Transverse colon (tissue), 4 donors: ENCODE results near the gene CCL22. TPM values are rescaled to one million over a fixed set of nuclear protein-coding genes. Genes with fewer than 3 reads are reported as not detected.

Source experiments
- DNase-seq: peaks from one replicate; pipeline ENCODE4 v3.0.0-alpha.2; 2019
- H3K27ac ChIP-seq, 4 donors: fragments of 200-600 bp; sonication (generic); 2 replicates each; pipeline ENCODE4 v1.5.1; 2016 to 2018; ENCODE audit warnings: inconsistent platforms in 4 of 4
- H3K27me3 ChIP-seq: fragments of 200-600 bp; sonication (generic); 2 replicates; pipeline ENCODE4 v1.5.1; 2017; ENCODE audit warnings: inconsistent platforms
- H3K36me3 ChIP-seq, 4 donors: fragments of 200-600 bp; sonication (generic); 2 replicates each; pipeline ENCODE4 v1.5.1; 2017 to 2019; ENCODE audit warnings: inconsistent platforms in 4 of 4
- H3K4me1 ChIP-seq, 4 donors: fragments of 200-600 bp; sonication (generic); 2 replicates each; pipeline ENCODE4 v1.5.1; 2017 to 2020; ENCODE audit warnings: inconsistent platforms in 4 of 4
- H3K4me3 ChIP-seq, 4 donors: fragments of 200-600 bp; sonication (generic); 1 replicate in 1 of 4; 2 replicates in 3 of 4; pipeline versions ENCODE4 v1.5.1 to v1.6.1; 2017 to 2019; ENCODE audit warnings: inconsistent platforms in 4 of 4
- H3K9me3 ChIP-seq, 2 donors: fragments of 200-600 bp; sonication (generic); 2 replicates each; pipeline ENCODE4 v1.5.1; 2017 to 2019; ENCODE audit warnings: inconsistent platforms in 2 of 2
- EP300 ChIP-seq: sonication (generic); formaldehyde crosslinking; IDR thresholded peaks from one replicate; pipeline ENCODE4 v1.6.1; 2017; ENCODE audit warnings: antibody characterized with exemption, low read depth
- POLR2A ChIP-seq: fragments of 450-650 bp; IDR thresholded peaks from one replicate; pipeline ENCODE4 v1.6.1; 2016; ENCODE audit warnings: antibody characterized with exemption, mild to moderate bottlenecking, moderate library complexity
- POLR2AphosphoS5 ChIP-seq, 3 donors: sonication (generic); formaldehyde crosslinking; IDR thresholded peaks; one replicate each; pipeline ENCODE4 v1.6.1; 2016; ENCODE audit warnings: antibody characterized with exemption in 3 of 3
- WGBS, 2 donors: methylation state at CpG; one replicate each; pipeline ENCODE4 v1.1.5; 2018; ENCODE audit warnings: low coverage in 1 of 2; 5-methylcytosine and 5-hydroxymethylcytosine counted together
- in situ Hi-C, 4 donors: fragments of 200-750 bp; cut with MboI; loops; one replicate each; pipeline versions ENCODE4 v1.15.0 to v1.15.1; 2017; ENCODE audit warnings: low sequenced_read_pairs in 3 of 4, low pct_ligation_motif_present in 1 of 4, low pct_unique_long_range_greater_than_20kb in 1 of 4
- intact Hi-C: fragments of 100-400 bp; cut with DNase I; formaldehyde crosslinking; loops from one replicate; pipeline ENCODE4 v1.15.1; 2023; ENCODE audit warnings: low total_unique reads
- total RNA-seq, 4 donors: library from RNA; depleted of rRNA; stranded (reverse); fragments of >200 nt; gene quantifications; one replicate each; pipeline ENCODE4 v1.1.0, GENCODE V29; 2016
- TF ChIP-seq, protein P1 (sequence below), 5 experiments: fragments of 200-600 bp in 3 of 5; fragments of 450-650 bp in 2 of 5; sonication (generic) in 3 of 5; IDR thresholded peaks; 1 replicate in 2 of 5; 2 replicates in 3 of 5; pipeline ENCODE4 v1.5.1; 2016 to 2017; ENCODE audit warnings: antibody characterized with exemption in 5 of 5, inconsistent platforms in 3 of 5, mild to moderate bottlenecking in 2 of 5, moderate library complexity in 1 of 5

The CCL22 gene
- total RNA-seq, 4 donors from 2014 or later: 0.64 TPM; not detected in 3

DNA sequence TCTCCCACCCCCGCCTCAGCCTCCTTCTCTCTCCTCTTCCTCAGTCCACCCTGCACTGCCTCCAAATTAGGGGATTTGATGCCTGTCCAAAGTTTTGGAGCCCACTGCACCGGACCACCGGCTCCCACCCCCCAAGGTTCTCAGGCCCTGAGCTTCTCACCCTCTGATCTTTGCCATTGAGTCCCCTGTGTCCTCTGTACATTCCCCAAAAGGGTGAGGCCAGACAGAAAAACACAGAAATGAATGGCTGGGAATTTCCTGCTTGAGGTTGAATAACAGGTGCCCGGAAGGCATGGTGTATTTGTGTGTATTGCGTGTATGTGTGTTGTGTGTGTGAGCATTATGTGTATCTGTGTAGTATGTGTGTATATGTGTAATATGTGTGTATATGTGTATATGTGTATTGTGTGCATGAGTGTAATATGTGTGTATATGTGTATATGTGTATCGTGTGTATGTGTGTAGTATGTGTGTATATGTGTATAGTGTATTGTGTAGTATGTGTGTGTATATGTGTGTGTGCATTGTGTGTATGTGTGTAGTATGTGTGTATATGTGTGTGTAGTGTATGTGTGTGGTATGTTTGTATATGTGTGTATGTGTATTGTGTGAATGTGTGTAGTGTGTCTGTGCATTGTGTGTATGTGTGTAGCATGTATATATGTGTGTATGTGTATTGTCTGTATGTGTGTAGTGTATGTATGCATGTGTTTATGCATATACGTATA, 29.9 kb downstream of the CCL22 start:
- Histone ChIP-seq H3K36me3 (no peaks in the 10 kb centered on the region), H3K9me3 (no peaks in the 10 kb centered on the region), H3K27me3 (no peaks in the 10 kb centered on the region), H3K4me3 (no peak overlapping the region), H3K4me1 (peaks cover 14 to 27% (median 16%) of the 10 kb centered on the region in 4 donors), H3K27ac (no peak overlapping the region)
- WGBS, 2 donors: 61 to 76% methylated on average over 3 to 7 of the region's 7 CpGs
- no peak for TF ChIP-seq POLR2A
- intact Hi-C loops (no loop called here), in situ Hi-C loops (no loop called here)
- no peak for DNase-seq

DNA sequence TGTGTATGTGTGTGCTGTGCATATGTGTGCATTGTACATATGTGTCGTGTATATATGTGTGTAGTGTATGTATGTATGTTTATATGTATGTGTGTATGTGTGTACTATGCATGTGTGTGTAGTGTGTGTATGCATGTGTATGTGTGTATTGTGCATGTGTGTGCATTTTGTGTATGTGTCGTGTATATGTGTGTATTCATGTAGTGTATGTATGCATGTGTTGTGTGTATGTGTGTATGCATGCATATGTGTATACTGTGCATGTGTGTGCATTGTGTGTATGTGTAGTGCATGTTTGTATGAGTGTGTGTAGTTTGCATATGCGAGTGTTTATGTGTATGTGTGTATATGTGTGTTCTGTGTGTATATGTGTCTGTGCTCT, 30.5 kb downstream of the CCL22 start:
- H3K9me3 ChIP-seq: no peaks in the 10 kb centered on the region
- in situ Hi-C loops: no loop called here
- no peaks in the 10 kb centered on the region for H3K36me3 ChIP-seq
- DNase-seq: no peak
- H3K4me1 ChIP-seq: peaks cover 8 to 21% (median 11%) of the 10 kb centered on the region in 4 donors
- no peak overlapping the region for H3K4me3 ChIP-seq
- H3K27ac ChIP-seq: no peak overlapping the region
- no peak for TF ChIP-seq EP300
- no peak for TF ChIP-seq POLR2AphosphoS5 (IDR thresholded peaks at IDR 0.05)
- TF ChIP-seq, protein P1, sequence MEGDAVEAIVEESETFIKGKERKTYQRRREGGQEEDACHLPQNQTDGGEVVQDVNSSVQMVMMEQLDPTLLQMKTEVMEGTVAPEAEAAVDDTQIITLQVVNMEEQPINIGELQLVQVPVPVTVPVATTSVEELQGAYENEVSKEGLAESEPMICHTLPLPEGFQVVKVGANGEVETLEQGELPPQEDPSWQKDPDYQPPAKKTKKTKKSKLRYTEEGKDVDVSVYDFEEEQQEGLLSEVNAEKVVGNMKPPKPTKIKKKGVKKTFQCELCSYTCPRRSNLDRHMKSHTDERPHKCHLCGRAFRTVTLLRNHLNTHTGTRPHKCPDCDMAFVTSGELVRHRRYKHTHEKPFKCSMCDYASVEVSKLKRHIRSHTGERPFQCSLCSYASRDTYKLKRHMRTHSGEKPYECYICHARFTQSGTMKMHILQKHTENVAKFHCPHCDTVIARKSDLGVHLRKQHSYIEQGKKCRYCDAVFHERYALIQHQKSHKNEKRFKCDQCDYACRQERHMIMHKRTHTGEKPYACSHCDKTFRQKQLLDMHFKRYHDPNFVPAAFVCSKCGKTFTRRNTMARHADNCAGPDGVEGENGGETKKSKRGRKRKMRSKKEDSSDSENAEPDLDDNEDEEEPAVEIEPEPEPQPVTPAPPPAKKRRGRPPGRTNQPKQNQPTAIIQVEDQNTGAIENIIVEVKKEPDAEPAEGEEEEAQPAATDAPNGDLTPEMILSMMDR (IDR thresholded peaks at IDR 0.05): no peak
- TF ChIP-seq POLR2A: no peak
- intact Hi-C loops: no loop called here
- H3K27me3 ChIP-seq: no peaks in the 10 kb centered on the region
- 90 to 99% methylated on average over 2 to 3 of the region's 3 CpGs for WGBS, 2 donors

DNA sequence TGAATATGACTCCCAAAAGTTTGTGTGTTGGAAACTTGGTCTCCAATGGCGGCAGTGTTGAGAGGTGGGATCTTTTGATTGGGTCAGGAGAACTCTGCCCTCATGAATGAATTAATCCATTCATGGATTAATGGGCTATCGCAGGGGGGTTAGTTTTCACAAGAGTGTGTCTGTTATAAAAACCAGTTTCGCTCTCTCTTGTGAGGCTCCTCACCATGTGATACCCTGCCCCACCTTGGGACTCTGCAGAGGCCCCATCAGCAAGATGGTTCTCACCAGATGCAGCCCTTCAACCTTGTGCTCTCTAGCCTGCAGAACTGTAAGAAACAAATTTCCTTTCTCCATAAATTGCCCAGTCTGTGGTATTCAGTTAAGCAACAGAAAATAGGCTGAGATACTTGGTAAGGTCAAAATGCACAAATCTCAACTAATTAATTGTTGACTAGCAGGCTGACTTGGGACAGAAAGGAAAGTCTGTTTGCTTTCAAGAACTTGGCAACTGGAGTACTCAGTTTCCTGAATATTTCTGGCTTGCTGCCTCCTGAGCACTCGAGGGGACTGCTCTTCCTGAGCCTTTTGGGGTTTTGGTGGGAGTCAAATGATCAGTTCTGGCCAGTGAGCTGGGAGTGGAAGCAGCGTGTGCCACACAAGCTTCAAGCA, 32.2 kb downstream of the CCL22 start:
- no peaks in the 10 kb centered on the region for H3K36me3 ChIP-seq
- no peak overlapping the region for H3K4me3 ChIP-seq
- WGBS, 2 donors: 74 to 90% methylated on average over 2 to 5 of the region's 5 CpGs
- H3K27me3 ChIP-seq: no peaks in the 10 kb centered on the region
- peaks cover 3 to 12% (median 6%) of the 10 kb centered on the region in 4 donors for H3K4me1 ChIP-seq
- no peak for DNase-seq
- H3K9me3 ChIP-seq: no peaks in the 10 kb centered on the region
- no peak for TF ChIP-seq POLR2AphosphoS5 (IDR thresholded peaks at IDR 0.05)
- TF ChIP-seq, protein P1 (IDR thresholded peaks at IDR 0.05): no peak
- no peak for TF ChIP-seq POLR2A
- no peak for TF ChIP-seq EP300
- intact Hi-C loops: no loop called here
- in situ Hi-C loops: no loop called here
- H3K27ac ChIP-seq: no peak overlapping the region

DNA sequence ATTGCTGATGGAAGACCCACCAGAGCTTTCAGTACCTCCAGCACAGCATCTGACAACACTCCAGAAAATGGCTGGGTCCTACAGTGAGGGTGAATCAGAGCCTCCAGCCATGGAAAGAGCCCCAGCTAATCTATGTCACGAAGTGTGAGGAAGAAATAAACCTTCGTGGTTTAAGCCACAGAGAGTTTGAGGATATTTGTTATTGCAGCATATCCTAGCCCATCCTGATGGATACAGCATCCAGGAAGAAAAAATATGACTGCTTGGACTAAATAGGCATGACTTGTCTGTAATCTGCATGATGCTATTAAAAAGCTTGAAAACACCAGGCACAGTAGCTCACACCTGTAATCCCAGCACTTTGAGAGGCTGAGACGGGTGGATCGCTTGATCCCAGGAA, 32.7 kb downstream of the CCL22 start:
- in situ Hi-C loops: no loop called here
- H3K36me3 ChIP-seq: no peaks in the 10 kb centered on the region
- DNase-seq: no peak
- no peaks in the 10 kb centered on the region for H3K9me3 ChIP-seq
- peaks cover 3 to 11% (median 6%) of the 10 kb centered on the region in 4 donors for H3K4me1 ChIP-seq
- 43 to 82% methylated on average over 1 to 4 of the region's 4 CpGs for WGBS, 2 donors
- no peaks in the 10 kb centered on the region for H3K27me3 ChIP-seq
- H3K27ac ChIP-seq: no peak overlapping the region
- intact Hi-C loops: no loop called here
- TF ChIP-seq POLR2A: no peak
- TF ChIP-seq EP300: no peak
- TF ChIP-seq, protein P1 (IDR thresholded peaks at IDR 0.05): no peak
- no peak for TF ChIP-seq POLR2AphosphoS5 (IDR thresholded peaks at IDR 0.05)
- no peak overlapping the region for H3K4me3 ChIP-seq
